ENCODE measurements around the gene COX5A.

GRCh38 chr15:74892931-74893330, 44.9 kb downstream of the COX5A start:
- TF ChIP-seq, protein P1, sequence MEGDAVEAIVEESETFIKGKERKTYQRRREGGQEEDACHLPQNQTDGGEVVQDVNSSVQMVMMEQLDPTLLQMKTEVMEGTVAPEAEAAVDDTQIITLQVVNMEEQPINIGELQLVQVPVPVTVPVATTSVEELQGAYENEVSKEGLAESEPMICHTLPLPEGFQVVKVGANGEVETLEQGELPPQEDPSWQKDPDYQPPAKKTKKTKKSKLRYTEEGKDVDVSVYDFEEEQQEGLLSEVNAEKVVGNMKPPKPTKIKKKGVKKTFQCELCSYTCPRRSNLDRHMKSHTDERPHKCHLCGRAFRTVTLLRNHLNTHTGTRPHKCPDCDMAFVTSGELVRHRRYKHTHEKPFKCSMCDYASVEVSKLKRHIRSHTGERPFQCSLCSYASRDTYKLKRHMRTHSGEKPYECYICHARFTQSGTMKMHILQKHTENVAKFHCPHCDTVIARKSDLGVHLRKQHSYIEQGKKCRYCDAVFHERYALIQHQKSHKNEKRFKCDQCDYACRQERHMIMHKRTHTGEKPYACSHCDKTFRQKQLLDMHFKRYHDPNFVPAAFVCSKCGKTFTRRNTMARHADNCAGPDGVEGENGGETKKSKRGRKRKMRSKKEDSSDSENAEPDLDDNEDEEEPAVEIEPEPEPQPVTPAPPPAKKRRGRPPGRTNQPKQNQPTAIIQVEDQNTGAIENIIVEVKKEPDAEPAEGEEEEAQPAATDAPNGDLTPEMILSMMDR (IDR thresholded peaks at IDR 0.05), result no peak
- no peak for TF ChIP-seq EZH2 (IDR thresholded peaks at IDR 0.05; ENCODE audit: borderline replicate concordance, insufficient read depth, low read depth, low read length, poor library complexity, severe bottlenecking)
